HEK293 (cell line): Measurements from ENCODE around the gene TSNAX.

ENCODE experiments used
- SP3 ChIP-seq: fragments of 450-650 bp; formaldehyde crosslinking; IDR thresholded peaks from 2 replicates; pipeline ENCODE4 v1.5.1; 2016; ENCODE audit warnings: missing biosample characterization, missing genetic modification characterization
- YY1 ChIP-seq: fragments of 450-650 bp; formaldehyde crosslinking; IDR thresholded peaks from 2 replicates; pipeline ENCODE4 v1.5.1; 2018; ENCODE audit warnings: missing biosample characterization, missing genetic modification characterization
- ZNF274 ChIP-seq, 2 experiments: fragments of 200-500 bp in 1 of 2; fragments of 450-650 bp in 1 of 2; sonication (Bioruptor generic) in 1 of 2; formaldehyde crosslinking in 1 of 2; IDR thresholded peaks; 2 replicates each; pipeline versions ENCODE4 v1.5.1 to v1.6.1; 2014 to 2016; ENCODE audit warnings: borderline replicate concordance in 1 of 2, inconsistent platforms in 1 of 2, low read length in 1 of 2, missing biosample characterization in 1 of 2, missing genetic modification characterization in 1 of 2
- ZNF394 ChIP-seq: fragments of 450-650 bp; formaldehyde crosslinking; IDR thresholded peaks from 2 replicates; pipeline ENCODE4 v1.5.1; 2016; ENCODE audit warnings: missing biosample characterization, missing genetic modification characterization, mild to moderate bottlenecking, moderate library complexity, borderline replicate concordance
- ZNF561 ChIP-seq: fragments of 450-650 bp; IDR thresholded peaks from 2 replicates; pipeline ENCODE4 v1.5.1; 2018; ENCODE audit warnings: missing biosample characterization, missing genetic modification characterization, borderline replicate concordance
- ZNF76 ChIP-seq: fragments of 450-650 bp; formaldehyde crosslinking; IDR thresholded peaks from 2 replicates; pipeline ENCODE4; 2016; ENCODE audit warnings: low read depth, missing biosample characterization, missing genetic modification characterization, borderline replicate concordance
- ZSCAN30 ChIP-seq: fragments of 450-650 bp; IDR thresholded peaks from 2 replicates; pipeline ENCODE4 v1.5.1; 2018; ENCODE audit warnings: missing biosample characterization, mild to moderate bottlenecking, missing genetic modification characterization, moderate library complexity
- TF ChIP-seq, protein P1 (sequence below): fragments of 450-650 bp; formaldehyde crosslinking; IDR thresholded peaks from 2 replicates; pipeline ENCODE4 v1.5.1; 2016; ENCODE audit warnings: missing biosample characterization, missing genetic modification characterization, borderline replicate concordance
- TF ChIP-seq, protein P2 (sequence below): fragments of 450-650 bp; formaldehyde crosslinking; IDR thresholded peaks from 2 replicates; pipeline ENCODE4 v1.5.1; 2016; ENCODE audit warnings: missing biosample characterization, missing genetic modification characterization
- TF ChIP-seq, protein P3 (sequence below): fragments of 450-650 bp; formaldehyde crosslinking; IDR thresholded peaks from 2 replicates; pipeline ENCODE4 v1.5.1; 2017; ENCODE audit warnings: missing biosample characterization, missing genetic modification characterization
- TF ChIP-seq, protein P4 (sequence below): fragments of 450-650 bp; formaldehyde crosslinking; IDR thresholded peaks from 2 replicates; pipeline ENCODE4 v1.5.1; 2016; ENCODE audit warnings: missing biosample characterization, missing genetic modification characterization

DNA sequence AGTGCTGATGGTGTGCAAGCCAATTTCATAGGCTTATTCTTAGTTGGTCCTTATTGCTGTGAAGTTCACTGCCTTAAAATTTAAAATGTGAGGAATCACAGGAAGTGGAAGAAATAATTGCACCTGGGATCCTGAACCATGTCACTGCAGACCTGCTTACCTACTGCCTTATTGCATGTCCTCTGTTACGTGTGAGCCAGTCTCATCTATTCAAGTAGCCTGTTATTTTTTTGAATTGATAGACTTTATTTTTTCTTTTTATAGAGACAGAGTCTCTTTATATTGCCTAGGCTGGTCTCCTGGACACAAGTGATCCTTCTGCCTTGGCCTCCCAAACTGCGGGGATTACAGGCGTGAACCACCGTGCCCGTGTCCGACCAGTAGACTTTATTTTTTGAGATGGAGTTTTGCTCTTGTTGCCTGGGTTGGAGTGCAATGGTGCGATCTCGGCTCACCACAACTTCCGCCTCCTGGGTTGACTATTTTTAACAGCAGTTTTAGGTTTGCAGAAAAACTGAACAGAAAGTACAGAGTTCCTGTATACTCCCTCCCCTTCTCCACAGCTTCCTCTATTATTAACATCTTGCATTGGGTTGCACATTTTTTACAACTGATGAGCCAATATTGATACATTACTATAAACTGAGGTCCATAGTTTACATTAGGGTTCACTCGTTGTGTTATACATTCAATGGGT, 84.1 kb downstream of the TSNAX start:
- TF ChIP-seq, protein P1, sequence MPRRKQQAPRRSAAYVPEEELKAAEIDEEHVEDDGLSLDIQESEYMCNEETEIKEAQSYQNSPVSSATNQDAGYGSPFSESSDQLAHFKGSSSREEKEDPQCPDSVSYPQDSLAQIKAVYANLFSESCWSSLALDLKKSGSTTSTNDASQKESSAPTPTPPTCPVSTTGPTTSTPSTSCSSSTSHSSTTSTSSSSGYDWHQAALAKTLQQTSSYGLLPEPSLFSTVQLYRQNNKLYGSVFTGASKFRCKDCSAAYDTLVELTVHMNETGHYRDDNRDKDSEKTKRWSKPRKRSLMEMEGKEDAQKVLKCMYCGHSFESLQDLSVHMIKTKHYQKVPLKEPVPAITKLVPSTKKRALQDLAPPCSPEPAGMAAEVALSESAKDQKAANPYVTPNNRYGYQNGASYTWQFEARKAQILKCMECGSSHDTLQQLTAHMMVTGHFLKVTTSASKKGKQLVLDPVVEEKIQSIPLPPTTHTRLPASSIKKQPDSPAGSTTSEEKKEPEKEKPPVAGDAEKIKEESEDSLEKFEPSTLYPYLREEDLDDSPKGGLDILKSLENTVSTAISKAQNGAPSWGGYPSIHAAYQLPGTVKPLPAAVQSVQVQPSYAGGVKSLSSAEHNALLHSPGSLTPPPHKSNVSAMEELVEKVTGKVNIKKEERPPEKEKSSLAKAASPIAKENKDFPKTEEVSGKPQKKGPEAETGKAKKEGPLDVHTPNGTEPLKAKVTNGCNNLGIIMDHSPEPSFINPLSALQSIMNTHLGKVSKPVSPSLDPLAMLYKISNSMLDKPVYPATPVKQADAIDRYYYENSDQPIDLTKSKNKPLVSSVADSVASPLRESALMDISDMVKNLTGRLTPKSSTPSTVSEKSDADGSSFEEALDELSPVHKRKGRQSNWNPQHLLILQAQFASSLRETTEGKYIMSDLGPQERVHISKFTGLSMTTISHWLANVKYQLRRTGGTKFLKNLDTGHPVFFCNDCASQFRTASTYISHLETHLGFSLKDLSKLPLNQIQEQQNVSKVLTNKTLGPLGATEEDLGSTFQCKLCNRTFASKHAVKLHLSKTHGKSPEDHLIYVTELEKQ (tag by site-specific recombination), result no peak
- TF ChIP-seq, protein P2, sequence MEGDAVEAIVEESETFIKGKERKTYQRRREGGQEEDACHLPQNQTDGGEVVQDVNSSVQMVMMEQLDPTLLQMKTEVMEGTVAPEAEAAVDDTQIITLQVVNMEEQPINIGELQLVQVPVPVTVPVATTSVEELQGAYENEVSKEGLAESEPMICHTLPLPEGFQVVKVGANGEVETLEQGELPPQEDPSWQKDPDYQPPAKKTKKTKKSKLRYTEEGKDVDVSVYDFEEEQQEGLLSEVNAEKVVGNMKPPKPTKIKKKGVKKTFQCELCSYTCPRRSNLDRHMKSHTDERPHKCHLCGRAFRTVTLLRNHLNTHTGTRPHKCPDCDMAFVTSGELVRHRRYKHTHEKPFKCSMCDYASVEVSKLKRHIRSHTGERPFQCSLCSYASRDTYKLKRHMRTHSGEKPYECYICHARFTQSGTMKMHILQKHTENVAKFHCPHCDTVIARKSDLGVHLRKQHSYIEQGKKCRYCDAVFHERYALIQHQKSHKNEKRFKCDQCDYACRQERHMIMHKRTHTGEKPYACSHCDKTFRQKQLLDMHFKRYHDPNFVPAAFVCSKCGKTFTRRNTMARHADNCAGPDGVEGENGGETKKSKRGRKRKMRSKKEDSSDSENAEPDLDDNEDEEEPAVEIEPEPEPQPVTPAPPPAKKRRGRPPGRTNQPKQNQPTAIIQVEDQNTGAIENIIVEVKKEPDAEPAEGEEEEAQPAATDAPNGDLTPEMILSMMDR (tag by site-specific recombination), result no peak
- TF ChIP-seq ZNF561 (no peak), ZNF394 (tag by site-specific recombination) (no peak), ZNF274 (IDR thresholded peaks at IDR 0.05; ENCODE audit: low read length) (no peak), ZNF274 (tag by site-specific recombination; IDR thresholded peaks at IDR 0.05; ENCODE audit: borderline replicate concordance) (no peak), SP3 (tag by site-specific recombination) (no peak), ZNF76 (tag by site-specific recombination) (no peak), YY1 (tag by site-specific recombination) (no peak), ZSCAN30 (tag by site-specific recombination) (no peak)
- TF ChIP-seq, protein P3, sequence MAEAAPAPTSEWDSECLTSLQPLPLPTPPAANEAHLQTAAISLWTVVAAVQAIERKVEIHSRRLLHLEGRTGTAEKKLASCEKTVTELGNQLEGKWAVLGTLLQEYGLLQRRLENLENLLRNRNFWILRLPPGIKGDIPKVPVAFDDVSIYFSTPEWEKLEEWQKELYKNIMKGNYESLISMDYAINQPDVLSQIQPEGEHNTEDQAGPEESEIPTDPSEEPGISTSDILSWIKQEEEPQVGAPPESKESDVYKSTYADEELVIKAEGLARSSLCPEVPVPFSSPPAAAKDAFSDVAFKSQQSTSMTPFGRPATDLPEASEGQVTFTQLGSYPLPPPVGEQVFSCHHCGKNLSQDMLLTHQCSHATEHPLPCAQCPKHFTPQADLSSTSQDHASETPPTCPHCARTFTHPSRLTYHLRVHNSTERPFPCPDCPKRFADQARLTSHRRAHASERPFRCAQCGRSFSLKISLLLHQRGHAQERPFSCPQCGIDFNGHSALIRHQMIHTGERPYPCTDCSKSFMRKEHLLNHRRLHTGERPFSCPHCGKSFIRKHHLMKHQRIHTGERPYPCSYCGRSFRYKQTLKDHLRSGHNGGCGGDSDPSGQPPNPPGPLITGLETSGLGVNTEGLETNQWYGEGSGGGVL (tag by site-specific recombination), result no peak
- TF ChIP-seq, protein P4, sequence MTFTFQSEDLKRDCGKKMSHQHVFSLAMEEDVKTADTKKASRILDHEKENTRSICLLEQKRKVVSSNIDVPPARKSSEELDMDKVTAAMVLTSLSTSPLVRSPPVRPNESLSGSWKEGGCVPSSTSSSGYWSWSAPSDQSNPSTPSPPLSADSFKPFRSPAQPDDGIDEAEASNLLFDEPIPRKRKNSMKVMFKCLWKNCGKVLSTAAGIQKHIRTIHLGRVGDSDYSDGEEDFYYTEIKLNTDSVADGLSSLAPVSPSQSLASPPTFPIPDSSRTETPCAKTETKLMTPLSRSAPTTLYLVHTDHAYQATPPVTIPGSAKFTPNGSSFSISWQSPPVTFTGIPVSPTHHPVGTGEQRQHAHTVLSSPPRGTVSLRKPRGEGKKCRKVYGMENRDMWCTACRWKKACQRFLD (tag by site-specific recombination), result no peak
